HEK293 (cell line): ENCODE data around the gene DNMBP.

Experiments
- GFI1B ChIP-seq: fragments of 450-650 bp; formaldehyde crosslinking; IDR thresholded peaks from 2 replicates; pipeline ENCODE4 v1.5.1; 2016; ENCODE audit warnings: missing biosample characterization, missing genetic modification characterization
- PBX3 ChIP-seq: sonication (generic); formaldehyde crosslinking; IDR thresholded peaks from 2 replicates; pipeline ENCODE4 v1.8.1; 2022; ENCODE audit warnings: mild to moderate bottlenecking, moderate library complexity, missing genetic modification reagents
- SETDB1 ChIP-seq: IDR thresholded peaks from one replicate; pipeline ENCODE4 v1.6.1; 2017; ENCODE audit warnings: mild to moderate bottlenecking, low read length, moderate library complexity, mixed read lengths; ENCODE audit not compliant: insufficient read length
- ZBTB11 ChIP-seq: fragments of 450-650 bp; formaldehyde crosslinking; conservative IDR thresholded peaks from 2 replicates; pipeline ENCODE4 v1.5.1; 2016; ENCODE audit warnings: low read depth, missing biosample characterization, missing genetic modification characterization
- ZBTB44 ChIP-seq: fragments of 450-650 bp; IDR thresholded peaks from 2 replicates; pipeline ENCODE4 v1.5.1; 2018; ENCODE audit warnings: missing biosample characterization, mild to moderate bottlenecking, missing genetic modification characterization
- ZNF18 ChIP-seq: fragments of 450-650 bp; formaldehyde crosslinking; IDR thresholded peaks from 2 replicates; pipeline ENCODE4 v1.5.1; 2016; ENCODE audit warnings: missing biosample characterization, missing genetic modification characterization
- ZNF211 ChIP-seq: fragments of 450-650 bp; formaldehyde crosslinking; IDR thresholded peaks from 2 replicates; pipeline ENCODE4 v1.5.1; 2016; ENCODE audit warnings: low read depth, missing biosample characterization, missing genetic modification characterization
- ZNF266 ChIP-seq: fragments of 450-650 bp; formaldehyde crosslinking; IDR thresholded peaks from 2 replicates; pipeline ENCODE4 v1.5.1; 2016; ENCODE audit warnings: missing biosample characterization, missing genetic modification characterization, low read depth
- ZNF280D ChIP-seq: fragments of 450-650 bp; formaldehyde crosslinking; IDR thresholded peaks from 2 replicates; pipeline ENCODE4 v1.5.1; 2016; ENCODE audit warnings: missing biosample characterization, missing genetic modification characterization
- ZNF48 ChIP-seq: fragments of 450-650 bp; formaldehyde crosslinking; IDR thresholded peaks from 2 replicates; pipeline ENCODE4 v1.5.1; 2016; ENCODE audit warnings: missing biosample characterization, missing genetic modification characterization
- ZNF585B ChIP-seq: fragments of 450-650 bp; formaldehyde crosslinking; IDR thresholded peaks from 2 replicates; pipeline ENCODE4 v1.5.1; 2016; ENCODE audit warnings: missing biosample characterization, missing genetic modification characterization
- ZNF623 ChIP-seq: fragments of 450-650 bp; formaldehyde crosslinking; IDR thresholded peaks from 2 replicates; pipeline ENCODE4 v1.5.1; 2016; ENCODE audit warnings: missing biosample characterization, missing genetic modification characterization
- ZNF639 ChIP-seq: fragments of 450-650 bp; formaldehyde crosslinking; IDR thresholded peaks from 2 replicates; pipeline ENCODE4 v1.5.1; 2016; ENCODE audit warnings: missing biosample characterization, missing genetic modification characterization
- ZNF645 ChIP-seq: fragments of 450-650 bp; formaldehyde crosslinking; IDR thresholded peaks from 2 replicates; pipeline ENCODE4; 2016; ENCODE audit warnings: missing biosample characterization, missing genetic modification characterization
- ZNF670 ChIP-seq: fragments of 450-650 bp; formaldehyde crosslinking; IDR thresholded peaks from 2 replicates; pipeline ENCODE4 v1.5.1; 2016; ENCODE audit warnings: missing biosample characterization, missing genetic modification characterization, low read depth
- ZNF76 ChIP-seq: fragments of 450-650 bp; formaldehyde crosslinking; IDR thresholded peaks from 2 replicates; pipeline ENCODE4; 2016; ENCODE audit warnings: low read depth, missing biosample characterization, missing genetic modification characterization, borderline replicate concordance
- ZNF792 ChIP-seq: fragments of 450-650 bp; formaldehyde crosslinking; IDR thresholded peaks from 2 replicates; pipeline ENCODE4 v1.5.1; 2016; ENCODE audit warnings: missing biosample characterization, missing genetic modification characterization
- ZNF837 ChIP-seq: fragments of 450-650 bp; formaldehyde crosslinking; IDR thresholded peaks from 2 replicates; pipeline ENCODE4 v1.5.1; 2016; ENCODE audit warnings: missing biosample characterization, missing genetic modification characterization
- ZSCAN4 ChIP-seq: fragments of 450-650 bp; formaldehyde crosslinking; IDR thresholded peaks from 2 replicates; pipeline ENCODE4 v1.5.1; 2017; ENCODE audit warnings: missing biosample characterization, missing genetic modification characterization
- ZSCAN5A ChIP-seq: fragments of 450-650 bp; formaldehyde crosslinking; IDR thresholded peaks from 2 replicates; pipeline ENCODE4 v1.5.1; 2016; ENCODE audit warnings: missing biosample characterization, missing genetic modification characterization

The DNMBP gene

GRCh38 chr10:100009793-100010676, at the start of gene DNMBP (continued):
- no peak for TF ChIP-seq ZNF792 (tag by site-specific recombination)
- no peak for TF ChIP-seq ZNF837
- no peak for TF ChIP-seq ZNF585B (tag by site-specific recombination)
- no peak for TF ChIP-seq ZNF670 (tag by site-specific recombination)
- TF ChIP-seq ZBTB11 (tag by site-specific recombination): 0 out of 2 replicates have a peak, but pooled peaks have one; percentile 33
- no peak for TF ChIP-seq GFI1B (tag by site-specific recombination)
- peak; percentile 65; the same call in 1 of the 2 replicates for TF ChIP-seq ZNF76
- no peak for TF ChIP-seq ZNF18 (tag by site-specific recombination)
- no peak for TF ChIP-seq ZNF48 (tag by site-specific recombination)
- TF ChIP-seq PBX3 (CRISPR knock-in tag): 0 out of 2 replicates have a peak, but pooled peaks have one; percentile 34
- TF ChIP-seq ZNF280D: no peak
- TF ChIP-seq ZNF645 (tag by site-specific recombination): no peak
- no peak for TF ChIP-seq ZNF211 (tag by site-specific recombination)
- TF ChIP-seq ZSCAN5A: no peak
- no peak for TF ChIP-seq ZNF623 (tag by site-specific recombination)
- 0 out of 2 replicates have a peak, but pooled peaks have one; percentile 11 for TF ChIP-seq ZBTB44
- no peak for TF ChIP-seq SETDB1
- no peak for TF ChIP-seq ZNF639
- TF ChIP-seq ZNF266 (tag by site-specific recombination): no peak
- TF ChIP-seq ZSCAN4 (tag by site-specific recombination): no peak
